ENCODE measurements around the gene TMSB15C. TPM values are rescaled to one million over a fixed set of nuclear protein-coding genes. Genes with fewer than 3 reads are reported as not detected.
"Not testable (repeated sequence)": the region's sequence is repeated elsewhere in the genome, so short reads cannot be mapped to it uniquely, and the experiment has no call there.

The TMSB15C gene
- total RNA-seq, 2 donors from 2014 or later: 3.9 to 4.3 TPM

GRCh38 chrX:104112326-104112951 lies 36.4 kb upstream of the TMSB15C start, which contains the start of gene ZCCHC18:
Gene ZCCHC18 (plus strand): TSS chrX:104112523. CDS start chrX:104114112, 1,589 bp downstream.
- TF ChIP-seq CTCF (IDR thresholded peaks at IDR 0.05): no peak
- Histone ChIP-seq H3K4me1 (ENCODE audit: control insufficient read depth in 1 of 2, low read depth in 2 of 2) (peaks cover 0 to 5% of the 10 kb centered on the region in 2 donors), H3K27me3 (replicated peaks; ENCODE audit: insufficient read depth) (no peaks in the 10 kb centered on the region), H3K4me3 (peak within 1 kb of the TSS; percentile 77), H3K27ac (peak within 1 kb of the TSS; percentile 72 to 74), H3K36me3 (no peaks in the 10 kb centered on the region), H3K9me3 (no peaks in the 10 kb centered on the region)
- DNase-seq (ENCODE audit: low spot score) (no peak), ATAC-seq (ENCODE audit: insufficient number of reproducible peaks, low FRiP score, low read depth) (no peak)

GRCh38 chrX:104110491-104111240 lies 34.6 kb upstream of the TMSB15C start:
- H3K27me3 ChIP-seq (replicated peaks; ENCODE audit: insufficient read depth); ATAC-seq (ENCODE audit: insufficient number of reproducible peaks, low FRiP score, low read depth); DNase-seq (ENCODE audit: low spot score); H3K36me3 ChIP-seq; H3K27ac ChIP-seq; H3K4me1 ChIP-seq (ENCODE audit: control insufficient read depth in 1 of 2, low read depth in 2 of 2); H3K9me3 ChIP-seq; H3K4me3 ChIP-seq: not testable (repeated sequence)

- DNase-seq (ENCODE audit: low spot score): no peak
- Histone ChIP-seq H3K27ac (no peak overlapping the region), H3K27me3 (replicated peaks; ENCODE audit: insufficient read depth) (no peaks in the 10 kb centered on the region), H3K4me3 (no peak overlapping the region), H3K9me3 (no peaks in the 10 kb centered on the region), H3K36me3 (no peaks in the 10 kb centered on the region), H3K4me1 (ENCODE audit: control insufficient read depth in 1 of 2, low read depth in 2 of 2) (peaks cover 0 to 5% of the 10 kb centered on the region in 2 donors)
- no peak for TF ChIP-seq CTCF (IDR thresholded peaks at IDR 0.05)
- no peak for ATAC-seq (ENCODE audit: insufficient number of reproducible peaks, low FRiP score, low read depth)
Measured at GRCh38 chrX:104108955-104109354, 32.9 kb upstream of the TMSB15C start.

GRCh38 chrX:104105330-104106262 lies 29.6 kb upstream of the TMSB15C start:
- Histone ChIP-seq H3K9me3 (no peaks in the 10 kb centered on the region), H3K36me3 (no peaks in the 10 kb centered on the region), H3K4me3 (no peak overlapping the region), H3K27ac (no peak overlapping the region), H3K4me1 (ENCODE audit: control insufficient read depth in 1 of 2, low read depth in 2 of 2) (no peaks in the 10 kb centered on the region), H3K27me3 (replicated peaks; ENCODE audit: insufficient read depth) (no peaks in the 10 kb centered on the region)
- DNase-seq (ENCODE audit: low spot score): no peak
- TF ChIP-seq CTCF (IDR thresholded peaks at IDR 0.05): no peak
- ATAC-seq (ENCODE audit: insufficient number of reproducible peaks, low FRiP score, low read depth): no peak

GRCh38 chrX:104104676-104105075 lies 28.6 kb upstream of the TMSB15C start:
- Histone ChIP-seq H3K36me3 (no peaks in the 10 kb centered on the region), H3K9me3 (no peaks in the 10 kb centered on the region), H3K4me3 (no peak overlapping the region), H3K4me1 (ENCODE audit: control insufficient read depth in 1 of 2, low read depth in 2 of 2) (no peaks in the 10 kb centered on the region), H3K27ac (no peak overlapping the region), H3K27me3 (replicated peaks; ENCODE audit: insufficient read depth) (no peaks in the 10 kb centered on the region)
- no peak for ATAC-seq (ENCODE audit: insufficient number of reproducible peaks, low FRiP score, low read depth)
- DNase-seq (ENCODE audit: low spot score): no peak
- TF ChIP-seq CTCF (IDR thresholded peaks at IDR 0.05): no peak

Data from thoracic aorta (tissue), 2 donors.